ENCODE data around the gene VPS33A.

Gene VPS33A

GRCh38 chr12:122199484-122200355, 66.6 kb downstream of the VPS33A start:
- H3K4me3 ChIP-seq (ENCODE audit: low read length) = no peak overlapping the region
- H2AFZ ChIP-seq (ENCODE audit: low read length) = no peak overlapping the region
- no peaks in the 10 kb centered on the region for H3K9me3 ChIP-seq (replicated peaks; ENCODE audit: insufficient read depth, low read length)
- no peak overlapping the region for H3K27ac ChIP-seq (ENCODE audit: low read length)
- no peak for TF ChIP-seq CTCF (IDR thresholded peaks at IDR 0.05; ENCODE audit: low read length)
- no peak for TF ChIP-seq EZH2phosphoT487 (IDR thresholded peaks at IDR 0.05; ENCODE audit: low read length)
- no peak overlapping the region for H3K9ac ChIP-seq (ENCODE audit: low read length)
- no peaks in the 10 kb centered on the region for H3K4me1 ChIP-seq (ENCODE audit: low read length)
- H3K36me3 ChIP-seq (replicated peaks; ENCODE audit: insufficient read depth, low read length) = no peaks in the 10 kb centered on the region
- no peaks in the 10 kb centered on the region for H3K79me2 ChIP-seq (ENCODE audit: low read length)
- no peaks in the 10 kb centered on the region for H4K20me1 ChIP-seq (ENCODE audit: insufficient read depth, low read length)
- no peaks in the 10 kb centered on the region for H3K9me2 ChIP-seq (replicated peaks; ENCODE audit: insufficient read depth, low read length)
- no peaks in the 10 kb centered on the region for H3K27me3 ChIP-seq (replicated peaks; ENCODE audit: insufficient read depth, low read length)
- no peak overlapping the region for H3K4me2 ChIP-seq (ENCODE audit: low read depth, low read length)
- no peaks in the 10 kb centered on the region for H3F3A ChIP-seq (ENCODE audit: insufficient read depth, low read length)
- DNase-seq = no peak

GRCh38 chr12:122197612-122197966, 68.7 kb downstream of the VPS33A start:
- Histone ChIP-seq H3K27ac (ENCODE audit: low read length) (no peak overlapping the region), H3K36me3 (replicated peaks; ENCODE audit: insufficient read depth, low read length) (no peaks in the 10 kb centered on the region), H2AFZ (ENCODE audit: low read length) (no peak overlapping the region), H3K9me2 (replicated peaks; ENCODE audit: insufficient read depth, low read length) (no peaks in the 10 kb centered on the region), H3K4me3 (ENCODE audit: low read length) (no peak overlapping the region), H3K79me2 (ENCODE audit: low read length) (no peaks in the 10 kb centered on the region), H3K9me3 (replicated peaks; ENCODE audit: insufficient read depth, low read length) (no peaks in the 10 kb centered on the region), H3K27me3 (replicated peaks; ENCODE audit: insufficient read depth, low read length) (no peaks in the 10 kb centered on the region), H3K4me1 (ENCODE audit: low read length) (no peaks in the 10 kb centered on the region), H4K20me1 (ENCODE audit: insufficient read depth, low read length) (no peaks in the 10 kb centered on the region), H3K9ac (ENCODE audit: low read length) (no peak overlapping the region), H3F3A (ENCODE audit: insufficient read depth, low read length) (no peaks in the 10 kb centered on the region), H3K4me2 (ENCODE audit: low read depth, low read length) (no peak overlapping the region)
- no peak for DNase-seq
- TF ChIP-seq EZH2phosphoT487 (IDR thresholded peaks at IDR 0.05; ENCODE audit: low read length) (no peak), EZH2 (optimal IDR thresholded peaks at IDR 0.05; ENCODE audit: low read depth, low read length) (no peak), CTCF (IDR thresholded peaks at IDR 0.05; ENCODE audit: low read length) (no peak)

DNA sequence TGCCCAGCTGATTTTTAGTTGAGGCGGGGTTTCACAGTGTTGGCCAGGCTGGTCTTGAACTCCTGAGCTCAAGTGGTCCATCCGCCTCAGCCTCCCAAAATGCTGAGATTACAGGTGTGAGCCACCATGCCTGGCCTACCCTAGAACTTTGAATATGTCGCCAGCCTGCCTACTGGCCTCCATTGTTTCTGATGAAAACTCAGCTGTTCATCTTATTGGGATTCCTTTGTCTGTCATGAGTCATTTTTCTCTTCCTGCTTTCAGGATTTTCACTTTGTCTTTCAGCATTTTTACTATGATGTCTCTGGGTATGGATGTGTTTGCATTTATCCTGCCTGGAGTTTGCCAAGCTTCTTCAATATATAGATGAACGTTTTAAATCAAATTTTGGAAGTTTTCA, 70.9 kb downstream of the VPS33A start:
- DNase-seq = no peak
- no peak overlapping the region for H3K27ac ChIP-seq (ENCODE audit: low read length)
- no peak overlapping the region for H3K9ac ChIP-seq (ENCODE audit: low read length)
- TF ChIP-seq CTCF (IDR thresholded peaks at IDR 0.05; ENCODE audit: low read length) (no peak), EZH2phosphoT487 (IDR thresholded peaks at IDR 0.05; ENCODE audit: low read length) (no peak), EZH2 (optimal IDR thresholded peaks at IDR 0.05; ENCODE audit: low read depth, low read length) (no peak)
- no peaks in the 10 kb centered on the region for H3K27me3 ChIP-seq (replicated peaks; ENCODE audit: insufficient read depth, low read length)
- H3K79me2 ChIP-seq (ENCODE audit: low read length) = no peaks in the 10 kb centered on the region
- H3K9me3 ChIP-seq (replicated peaks; ENCODE audit: insufficient read depth, low read length) = no peaks in the 10 kb centered on the region
- no peaks in the 10 kb centered on the region for H3K36me3 ChIP-seq (replicated peaks; ENCODE audit: insufficient read depth, low read length)
- H3F3A ChIP-seq (ENCODE audit: insufficient read depth, low read length) = no peaks in the 10 kb centered on the region
- H4K20me1 ChIP-seq (ENCODE audit: insufficient read depth, low read length) = no peaks in the 10 kb centered on the region
- H3K4me1 ChIP-seq (ENCODE audit: low read length) = no peaks in the 10 kb centered on the region
- no peaks in the 10 kb centered on the region for H3K9me2 ChIP-seq (replicated peaks; ENCODE audit: insufficient read depth, low read length)
- no peak overlapping the region for H3K4me2 ChIP-seq (ENCODE audit: low read depth, low read length)
- H2AFZ ChIP-seq (ENCODE audit: low read length) = no peak overlapping the region
- no peak overlapping the region for H3K4me3 ChIP-seq (ENCODE audit: low read length)
